Gastrocnemius medialis (tissue), 4 donors: ENCODE data around the gene HGD.

Experiments
- CTCF ChIP-seq, 5 experiments: fragments of 450-650 bp in 3 of 5; fragments of 200-600 bp in 2 of 5; sonication (generic) in 2 of 5; IDR thresholded peaks in 4 of 5; conservative IDR thresholded peaks in 1 of 5; 1 replicate in 4 of 5; 2 replicates in 1 of 5; pipeline ENCODE4 v1.5.1; 2016 to 2019; ENCODE audit warnings: antibody characterized with exemption in 5 of 5, mild to moderate bottlenecking in 3 of 5, moderate library complexity in 3 of 5
- POLR2A ChIP-seq, 2 donors: fragments of 450-650 bp; IDR thresholded peaks; one replicate each; pipeline ENCODE4 v1.6.1; 2017; ENCODE audit warnings: antibody characterized with exemption in 2 of 2, mild to moderate bottlenecking in 2 of 2, moderate library complexity in 2 of 2

- TF ChIP-seq CTCF (IDR thresholded peaks at IDR 0.05 in 4 of 5, conservative IDR thresholded peaks at IDR 0.05 in 1 of 5) = no peak
- TF ChIP-seq POLR2A (IDR thresholded peaks at IDR 0.05) = no peak
Observed at GRCh38 chr3:120597445-120598049, 84.5 kb downstream of the HGD start.
